NOMO-1 treated with dmso at 0.1 percent for 144 hours (cell line): ENCODE data around the gene NR3C1.

Source experiments
- DNase-seq: peaks from one replicate; lab custom pipeline; 2025; ENCODE audit not compliant: unreplicated experiment; lab: John Stamatoyannopoulos, UW

Gene NR3C1

GRCh38 chr5:143399616-143400540, 3.6 kb downstream of the NR3C1 start:
- no peak for DNase-seq

GRCh38 chr5:143398451-143399237, 4.8 kb downstream of the NR3C1 start:
- no peak for DNase-seq

- DNase-seq, result no peak
Measured at GRCh38 chr5:143398053-143398355, 5.5 kb downstream of the NR3C1 start.

GRCh38 chr5:143397302-143398052, 6.0 kb downstream of the NR3C1 start:
- no peak for DNase-seq

- DNase-seq, result no peak
Measured at GRCh38 chr5:143396353-143396940, 7.0 kb downstream of the NR3C1 start.

GRCh38 chr5:143395638-143396352, 7.7 kb downstream of the NR3C1 start:
- DNase-seq, result no peak

GRCh38 chr5:143393524-143393923, 10.0 kb downstream of the NR3C1 start:
- DNase-seq, result no peak

GRCh38 chr5:143390941-143391340, 12.5 kb downstream of the NR3C1 start:
- no peak for DNase-seq

- no peak for DNase-seq
Measured at GRCh38 chr5:143390258-143390657, 13.2 kb downstream of the NR3C1 start.

GRCh38 chr5:143386725-143387124, 16.8 kb downstream of the NR3C1 start:
- no peak for DNase-seq

GRCh38 chr5:143384865-143385657, 18.4 kb downstream of the NR3C1 start:
- DNase-seq, result no peak

GRCh38 chr5:143383988-143384387, 19.5 kb downstream of the NR3C1 start:
- no peak for DNase-seq

GRCh38 chr5:143379606-143380005, 23.9 kb downstream of the NR3C1 start:
- DNase-seq, result no peak

- DNase-seq, result no peak
Measured at GRCh38 chr5:143376911-143377813, 26.3 kb downstream of the NR3C1 start.

GRCh38 chr5:143376195-143376779, 27.2 kb downstream of the NR3C1 start:
- no peak for DNase-seq

- DNase-seq, result no peak
Measured at GRCh38 chr5:143374496-143375217, 28.8 kb downstream of the NR3C1 start.

GRCh38 chr5:143373076-143373475, 30.4 kb downstream of the NR3C1 start:
- DNase-seq, result no peak
